HG03135 (cell line): ENCODE results near the gene TTLL12.
A peak's percentile ranks its signal among the peaks of the same experiment; 100 is the strongest.

ENCODE experiments used
- ATAC-seq: cut with Tn5 transposase; IDR thresholded peaks from one replicate; pipeline ENCODE4 v1.9.1; 2021; ENCODE audit warnings: mild to moderate bottlenecking, moderate library complexity; ENCODE audit not compliant: unreplicated experiment

TTLL12 gene

GRCh38 chr22:43186272-43187170, at the start of gene TTLL12:
TTLL12 (minus strand) TSS chr22:43187134; CDS start chr22:43187069, 65 bp downstream.
- ATAC-seq: peak; percentile 55

- ATAC-seq: no peak
These were observed 48.8 kb upstream of the TTLL12 start for GRCh38 chr22:43235445-43236409.

GRCh38 chr22:43234264-43234988, 47.5 kb upstream of the TTLL12 start:
- ATAC-seq: no peak

GRCh38 chr22:43233529-43233928, 46.6 kb upstream of the TTLL12 start:
- no peak for ATAC-seq

- no peak for ATAC-seq
These were observed 45.5 kb upstream of the TTLL12 start for GRCh38 chr22:43232445-43232844.

GRCh38 chr22:43231724-43232034, 44.7 kb upstream of the TTLL12 start:
- ATAC-seq: no peak

GRCh38 chr22:43230971-43231723, 44.2 kb upstream of the TTLL12 start:
- no peak for ATAC-seq

GRCh38 chr22:43230571-43230970, 43.6 kb upstream of the TTLL12 start:
- ATAC-seq: no peak

GRCh38 chr22:43228863-43229262, 41.9 kb upstream of the TTLL12 start:
- no peak for ATAC-seq

- no peak for ATAC-seq
These were observed 41.4 kb upstream of the TTLL12 start for GRCh38 chr22:43228330-43228729.

GRCh38 chr22:43227239-43227630, 40.3 kb upstream of the TTLL12 start:
- ATAC-seq: no peak

GRCh38 chr22:43226377-43227238, 39.7 kb upstream of the TTLL12 start:
- ATAC-seq: no peak

GRCh38 chr22:43225609-43226008, 38.7 kb upstream of the TTLL12 start:
- no peak for ATAC-seq

GRCh38 chr22:43222987-43223386, 36.1 kb upstream of the TTLL12 start:
- ATAC-seq: no peak

- no peak for ATAC-seq
These were observed 35.3 kb upstream of the TTLL12 start for GRCh38 chr22:43222262-43222661.

GRCh38 chr22:43220625-43221380, 33.9 kb upstream of the TTLL12 start:
- no peak for ATAC-seq

- no peak for ATAC-seq
These were observed 31.9 kb upstream of the TTLL12 start for GRCh38 chr22:43218786-43219185.

- ATAC-seq: no peak
These were observed 30.5 kb upstream of the TTLL12 start for GRCh38 chr22:43217285-43218030.
